ENCODE measurements around the gene TXNDC17. TPM values are rescaled to one million over a fixed set of nuclear protein-coding genes. Genes with fewer than 3 reads are reported as not detected.
"Not testable (repeated sequence)": the region's sequence is repeated elsewhere in the genome, so short reads cannot be mapped to it uniquely, and the experiment has no call there.

Gene TXNDC17
- total RNA-seq, 1 experiment from 2014 or later: 114 TPM

- Histone ChIP-seq H3K27ac (no peak overlapping the region), H2AFZ (no peak overlapping the region), H3K36me3 (ENCODE audit: low read depth) (no peaks in the 10 kb centered on the region), H3K27me3 (ENCODE audit: insufficient read depth, low read depth) (peaks cover 12% of the 10 kb centered on the region; the same call in 1 of the 2 replicates), H3K4me2 (no peak overlapping the region), H3K9me2 (ENCODE audit: insufficient read depth) (no peaks in the 10 kb centered on the region), H4K20me1 (ENCODE audit: insufficient read depth) (no peaks in the 10 kb centered on the region), H3K79me2 (ENCODE audit: low read depth) (no peaks in the 10 kb centered on the region), H3K4me3 (no peak overlapping the region), H3F3A (ENCODE audit: insufficient read depth, low read depth) (no peaks in the 10 kb centered on the region), H3K9me3 (ENCODE audit: insufficient read depth, low read depth) (no peaks in the 10 kb centered on the region), H3K4me1 (replicated peaks; ENCODE audit: insufficient read depth) (no peaks in the 10 kb centered on the region)
- intact Hi-C loops (cut with micrococcal nuclease; ENCODE audit: unreplicated experiment): no loop called here
- ChIA-PET CTCF (no interaction called here), POLR2A (ENCODE audit: unreplicated experiment) (no interaction called here)
- no peak for DNase-seq
- TF ChIP-seq EZH2 (IDR thresholded peaks at IDR 0.05; ENCODE audit: low read depth) (no peak), CTCF (conservative IDR thresholded peaks at IDR 0.05) (no peak)
- no TSS peak for BruUV-seq (replicated peaks)
These were observed 49.8 kb downstream of the TXNDC17 start for GRCh38 chr17:6690641-6691040.

GRCh38 chr17:6691546-6691945 lies 50.7 kb downstream of the TXNDC17 start:
- H3K9me3 ChIP-seq (ENCODE audit: insufficient read depth, low read depth): no peaks in the 10 kb centered on the region
- H3K79me2 ChIP-seq (ENCODE audit: low read depth): no peaks in the 10 kb centered on the region
- intact Hi-C loops (cut with micrococcal nuclease; ENCODE audit: unreplicated experiment): no loop called here
- TF ChIP-seq CTCF (conservative IDR thresholded peaks at IDR 0.05): no peak
- TF ChIP-seq EZH2 (IDR thresholded peaks at IDR 0.05; ENCODE audit: low read depth): no peak
- no peak for DNase-seq
- no peak overlapping the region for H2AFZ ChIP-seq
- H3K4me1 ChIP-seq (replicated peaks; ENCODE audit: insufficient read depth): no peaks in the 10 kb centered on the region
- H3K4me2 ChIP-seq: no peak overlapping the region
- no peaks in the 10 kb centered on the region for H4K20me1 ChIP-seq (ENCODE audit: insufficient read depth)
- H3K4me3 ChIP-seq: no peak overlapping the region
- POLR2A ChIA-PET (ENCODE audit: unreplicated experiment): no interaction called here
- H3F3A ChIP-seq (ENCODE audit: insufficient read depth, low read depth): no peaks in the 10 kb centered on the region
- CTCF ChIA-PET: interaction anchor here (0.5 to 0.6 kb wide), 2 partner anchors 21 to 314 kb away, joined by 3 to 5 read pairs; no protein-coding TSS in a partner anchor
- BruUV-seq (replicated peaks): no TSS peak
- no peak overlapping the region for H3K27ac ChIP-seq
- H3K27me3 ChIP-seq (ENCODE audit: insufficient read depth, low read depth): peaks cover 12% of the 10 kb centered on the region; the same call in 1 of the 2 replicates
- H3K36me3 ChIP-seq (ENCODE audit: low read depth): no peaks in the 10 kb centered on the region
- no peaks in the 10 kb centered on the region for H3K9me2 ChIP-seq (ENCODE audit: insufficient read depth)

GRCh38 chr17:6691958-6692357 lies 51.1 kb downstream of the TXNDC17 start:
- H3K9me3 ChIP-seq (ENCODE audit: insufficient read depth, low read depth); H3F3A ChIP-seq (ENCODE audit: insufficient read depth, low read depth); POLR2A ChIA-PET (ENCODE audit: unreplicated experiment); H3K9me2 ChIP-seq (ENCODE audit: insufficient read depth); H3K4me3 ChIP-seq; BruUV-seq (replicated peaks); H3K4me1 ChIP-seq (replicated peaks; ENCODE audit: insufficient read depth); H3K27ac ChIP-seq; H4K20me1 ChIP-seq (ENCODE audit: insufficient read depth); H3K36me3 ChIP-seq (ENCODE audit: low read depth); H3K79me2 ChIP-seq (ENCODE audit: low read depth); CTCF ChIA-PET; H3K4me2 ChIP-seq; intact Hi-C loops (cut with micrococcal nuclease; ENCODE audit: unreplicated experiment); H2AFZ ChIP-seq; DNase-seq: not testable (repeated sequence)
- peaks cover 12% of the 10 kb centered on the region; the same call in 1 of the 2 replicates for H3K27me3 ChIP-seq (ENCODE audit: insufficient read depth, low read depth)

Small RNAs within 50 kb of the gene (microRNA-seq; reads per million reads assigned to microRNA genes)
- gene MIR4520-1 (ENCODE audit: borderline number of aligned reads, borderline replicate concordance): not detected
- gene MIR4520-2 (ENCODE audit: borderline number of aligned reads, borderline replicate concordance): not detected

Other genes starting within 250 kb of the TXNDC17 start
- gene AIPL1, start 205.9 kb upstream of the TXNDC17 start, total RNA-seq (2021): not detected in 2 replicates
- gene PIMREG, start 196.6 kb upstream of the TXNDC17 start, total RNA-seq (2021): 52.2 and 62.3 TPM in 2 replicates
- 16.9 and 17.3 TPM in 2 replicates for gene PITPNM3, start 84.5 kb upstream of the TXNDC17 start, total RNA-seq (2021)
- 34.1 and 47.0 TPM in 2 replicates for gene KIAA0753, start 349 bp upstream of the TXNDC17 start, total RNA-seq (2021)
- 19.2 and 41.4 TPM in 2 replicates for gene MED31, start 10.5 kb downstream of the TXNDC17 start, total RNA-seq (2021)
- gene C17orf100, start 10.7 kb downstream of the TXNDC17 start, total RNA-seq (2021): 2.3 and 4.4 TPM in 2 replicates
- gene SLC13A5, start 72.3 kb downstream of the TXNDC17 start, total RNA-seq (2021): 0.92 and 2.0 TPM in 2 replicates
- 20.8 and 27.6 TPM in 2 replicates for gene XAF1, start 115.0 kb downstream of the TXNDC17 start, total RNA-seq (2021)
- gene FBXO39, start 135.2 kb downstream of the TXNDC17 start, total RNA-seq (2021): not detected in 2 replicates
- 0.50 and 0.61 TPM in 2 replicates for gene TEKT1, start 190.7 kb downstream of the TXNDC17 start, total RNA-seq (2021)

Data from PC-9 (cell line).